Measurements from ENCODE around the gene MC3R. TPM values are rescaled to one million over a fixed set of nuclear protein-coding genes. Genes with fewer than 3 reads are reported as not detected.
"Not testable (repeated sequence)": the region's sequence is repeated elsewhere in the genome, so short reads cannot be mapped to it uniquely, and the experiment has no call there.

The MC3R gene
- total RNA-seq, 1 donor from 2014 or later = not detected

GRCh38 chr20:56217829-56218228, 30.7 kb upstream of the MC3R start:
- Mint-ChIP-seq H3K4me1 (ENCODE audit: unreplicated experiment) (no peaks in the 10 kb centered on the region), H3K27me3 (no peaks in the 10 kb centered on the region), H3K9me3 (peaks cover 15% of the 10 kb centered on the region), H3K27ac (no peak overlapping the region), H3K4me3 (no peak overlapping the region), H3K36me3 (no peaks in the 10 kb centered on the region)
- no peak for DNase-seq (ENCODE audit: extremely low spot score, unreplicated experiment)
- TF ChIP-seq CTCF (conservative IDR thresholded peaks at IDR 0.05) = no peak

GRCh38 chr20:56221186-56221585, 27.3 kb upstream of the MC3R start:
- H3K4me3 Mint-ChIP-seq; H3K4me1 Mint-ChIP-seq (ENCODE audit: unreplicated experiment); H3K36me3 Mint-ChIP-seq; H3K27ac Mint-ChIP-seq; DNase-seq (ENCODE audit: extremely low spot score, unreplicated experiment); H3K27me3 Mint-ChIP-seq: not testable (repeated sequence)
- H3K9me3 Mint-ChIP-seq = peaks cover 15% of the 10 kb centered on the region

GRCh38 chr20:56222201-56222600, 26.3 kb upstream of the MC3R start:
- no peak for TF ChIP-seq CTCF (conservative IDR thresholded peaks at IDR 0.05)
- no peak for DNase-seq (ENCODE audit: extremely low spot score, unreplicated experiment)
- Mint-ChIP-seq H3K4me3 (no peak overlapping the region), H3K36me3 (no peaks in the 10 kb centered on the region), H3K9me3 (peaks cover 15% of the 10 kb centered on the region), H3K27ac (no peak overlapping the region), H3K27me3 (no peaks in the 10 kb centered on the region), H3K4me1 (ENCODE audit: unreplicated experiment) (no peaks in the 10 kb centered on the region)

GRCh38 chr20:56222945-56223344, 25.6 kb upstream of the MC3R start:
- Mint-ChIP-seq H3K27me3 (no peaks in the 10 kb centered on the region), H3K27ac (no peak overlapping the region), H3K9me3 (peaks cover 15% of the 10 kb centered on the region), H3K4me1 (ENCODE audit: unreplicated experiment) (no peaks in the 10 kb centered on the region), H3K36me3 (no peaks in the 10 kb centered on the region), H3K4me3 (no peak overlapping the region)
- no peak for TF ChIP-seq CTCF (conservative IDR thresholded peaks at IDR 0.05)
- no peak for DNase-seq (ENCODE audit: extremely low spot score, unreplicated experiment)

- TF ChIP-seq CTCF (conservative IDR thresholded peaks at IDR 0.05) = no peak
- H3K27ac Mint-ChIP-seq = no peak overlapping the region
- no peak for DNase-seq (ENCODE audit: extremely low spot score, unreplicated experiment)
- no peaks in the 10 kb centered on the region for H3K4me1 Mint-ChIP-seq (ENCODE audit: unreplicated experiment)
- no peaks in the 10 kb centered on the region for H3K27me3 Mint-ChIP-seq
- H3K4me3 Mint-ChIP-seq = no peak overlapping the region
- peaks cover 15% of the 10 kb centered on the region for H3K9me3 Mint-ChIP-seq
- no peaks in the 10 kb centered on the region for H3K36me3 Mint-ChIP-seq
Observed at GRCh38 chr20:56223352-56223751, 25.2 kb upstream of the MC3R start.

GRCh38 chr20:56228021-56228420, 20.5 kb upstream of the MC3R start:
- Mint-ChIP-seq H3K27me3 (no peaks in the 10 kb centered on the region), H3K9me3 (no peaks in the 10 kb centered on the region), H3K4me3 (no peak overlapping the region), H3K4me1 (ENCODE audit: unreplicated experiment) (no peaks in the 10 kb centered on the region), H3K36me3 (no peaks in the 10 kb centered on the region), H3K27ac (no peak overlapping the region)
- no peak for TF ChIP-seq CTCF (conservative IDR thresholded peaks at IDR 0.05)
- DNase-seq (ENCODE audit: extremely low spot score, unreplicated experiment) = no peak

Measured in type B pancreatic cell (in vitro differentiated cells).